Measurements from ENCODE around the gene LRRC38.

Gene LRRC38

GRCh38 chr1:13505020-13505419 is 8.8 kb downstream of the LRRC38 start:
- no peak for TF ChIP-seq TCF12 (IDR thresholded peaks at IDR 0.05; ENCODE audit: low read depth)
- TF ChIP-seq, protein P1, sequence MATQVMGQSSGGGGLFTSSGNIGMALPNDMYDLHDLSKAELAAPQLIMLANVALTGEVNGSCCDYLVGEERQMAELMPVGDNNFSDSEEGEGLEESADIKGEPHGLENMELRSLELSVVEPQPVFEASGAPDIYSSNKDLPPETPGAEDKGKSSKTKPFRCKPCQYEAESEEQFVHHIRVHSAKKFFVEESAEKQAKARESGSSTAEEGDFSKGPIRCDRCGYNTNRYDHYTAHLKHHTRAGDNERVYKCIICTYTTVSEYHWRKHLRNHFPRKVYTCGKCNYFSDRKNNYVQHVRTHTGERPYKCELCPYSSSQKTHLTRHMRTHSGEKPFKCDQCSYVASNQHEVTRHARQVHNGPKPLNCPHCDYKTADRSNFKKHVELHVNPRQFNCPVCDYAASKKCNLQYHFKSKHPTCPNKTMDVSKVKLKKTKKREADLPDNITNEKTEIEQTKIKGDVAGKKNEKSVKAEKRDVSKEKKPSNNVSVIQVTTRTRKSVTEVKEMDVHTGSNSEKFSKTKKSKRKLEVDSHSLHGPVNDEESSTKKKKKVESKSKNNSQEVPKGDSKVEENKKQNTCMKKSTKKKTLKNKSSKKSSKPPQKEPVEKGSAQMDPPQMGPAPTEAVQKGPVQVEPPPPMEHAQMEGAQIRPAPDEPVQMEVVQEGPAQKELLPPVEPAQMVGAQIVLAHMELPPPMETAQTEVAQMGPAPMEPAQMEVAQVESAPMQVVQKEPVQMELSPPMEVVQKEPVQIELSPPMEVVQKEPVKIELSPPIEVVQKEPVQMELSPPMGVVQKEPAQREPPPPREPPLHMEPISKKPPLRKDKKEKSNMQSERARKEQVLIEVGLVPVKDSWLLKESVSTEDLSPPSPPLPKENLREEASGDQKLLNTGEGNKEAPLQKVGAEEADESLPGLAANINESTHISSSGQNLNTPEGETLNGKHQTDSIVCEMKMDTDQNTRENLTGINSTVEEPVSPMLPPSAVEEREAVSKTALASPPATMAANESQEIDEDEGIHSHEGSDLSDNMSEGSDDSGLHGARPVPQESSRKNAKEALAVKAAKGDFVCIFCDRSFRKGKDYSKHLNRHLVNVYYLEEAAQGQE (IDR thresholded peaks at IDR 0.05; ENCODE audit: low read depth) = no peak
- TF ChIP-seq, protein P2, sequence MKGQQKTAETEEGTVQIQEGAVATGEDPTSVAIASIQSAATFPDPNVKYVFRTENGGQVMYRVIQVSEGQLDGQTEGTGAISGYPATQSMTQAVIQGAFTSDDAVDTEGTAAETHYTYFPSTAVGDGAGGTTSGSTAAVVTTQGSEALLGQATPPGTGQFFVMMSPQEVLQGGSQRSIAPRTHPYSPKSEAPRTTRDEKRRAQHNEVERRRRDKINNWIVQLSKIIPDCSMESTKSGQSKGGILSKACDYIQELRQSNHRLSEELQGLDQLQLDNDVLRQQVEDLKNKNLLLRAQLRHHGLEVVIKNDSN (IDR thresholded peaks at IDR 0.05) = no peak
- no peak for TF ChIP-seq RAD21 (IDR thresholded peaks at IDR 0.05; ENCODE audit: low read depth)
- TF ChIP-seq, protein P3, sequence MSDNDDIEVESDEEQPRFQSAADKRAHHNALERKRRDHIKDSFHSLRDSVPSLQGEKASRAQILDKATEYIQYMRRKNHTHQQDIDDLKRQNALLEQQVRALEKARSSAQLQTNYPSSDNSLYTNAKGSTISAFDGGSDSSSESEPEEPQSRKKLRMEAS (IDR thresholded peaks at IDR 0.05) = no peak
- TF ChIP-seq TEAD4 (IDR thresholded peaks at IDR 0.05) = no peak
- TF ChIP-seq EGR1 (IDR thresholded peaks at IDR 0.05) = no peak
- no peak for TF ChIP-seq CEBPB (IDR thresholded peaks at IDR 0.05)
- no peak for TF ChIP-seq CREB1 (IDR thresholded peaks at IDR 0.05; ENCODE audit: low read depth)
- no peak for TF ChIP-seq ZBTB7A (IDR thresholded peaks at IDR 0.05; ENCODE audit: low read depth)
- no peak for TF ChIP-seq FOXM1 (IDR thresholded peaks at IDR 0.05; ENCODE audit: borderline replicate concordance, low read depth)

DNA sequence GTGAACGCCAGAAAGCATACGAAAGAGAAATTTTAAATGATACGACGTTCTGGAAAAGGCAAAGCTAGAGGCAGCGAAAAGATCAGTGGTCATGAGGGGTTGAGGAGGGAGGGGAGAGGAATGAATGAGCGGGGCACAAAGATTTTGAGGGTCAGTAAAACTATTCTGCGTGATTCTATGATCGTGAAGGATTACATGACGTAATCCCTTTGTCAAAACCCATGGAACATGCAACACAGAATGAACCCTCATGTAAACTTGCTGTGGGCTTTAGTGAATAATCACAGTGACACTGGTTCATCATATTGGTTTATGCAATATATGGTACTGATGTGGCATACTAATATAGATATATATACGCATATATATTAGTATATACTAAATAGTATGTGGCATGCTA is 13.0 kb downstream of the LRRC38 start:
- no peak for TF ChIP-seq TAF1 (IDR thresholded peaks at IDR 0.05; ENCODE audit: low read depth)
- TF ChIP-seq RAD21 (IDR thresholded peaks at IDR 0.05; ENCODE audit: low read depth) = no peak
- TF ChIP-seq ZBTB7A (IDR thresholded peaks at IDR 0.05; ENCODE audit: low read depth) = no peak
- TF ChIP-seq EGR1 (IDR thresholded peaks at IDR 0.05) = no peak
- TF ChIP-seq, protein P1 (IDR thresholded peaks at IDR 0.05; ENCODE audit: low read depth) = no peak
- no peak for TF ChIP-seq NFIC (IDR thresholded peaks at IDR 0.05)
- TF ChIP-seq CREB1 (IDR thresholded peaks at IDR 0.05; ENCODE audit: low read depth) = no peak
- no peak for TF ChIP-seq FOXM1 (IDR thresholded peaks at IDR 0.05; ENCODE audit: borderline replicate concordance, low read depth)
- no peak for TF ChIP-seq TCF12 (IDR thresholded peaks at IDR 0.05; ENCODE audit: low read depth)

DNA sequence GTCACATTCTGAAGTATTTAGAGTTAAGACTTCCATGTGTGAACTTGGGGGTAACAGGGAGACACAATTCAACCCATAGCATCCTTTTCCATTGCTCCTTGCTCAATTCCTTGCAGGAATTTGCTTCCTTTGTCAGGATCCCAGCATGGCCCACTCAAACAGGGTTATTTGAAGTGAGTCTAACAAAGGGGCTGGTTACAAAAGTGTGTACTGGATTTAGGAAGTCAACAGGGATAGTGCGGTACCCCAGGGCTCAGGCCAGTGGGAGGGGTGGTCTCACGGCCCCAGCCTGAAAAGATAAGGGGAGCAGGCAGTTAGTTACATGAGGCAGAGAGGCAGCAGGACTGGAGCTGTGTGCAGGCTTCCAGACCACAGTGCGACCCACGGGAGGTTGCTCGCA is 14.4 kb downstream of the LRRC38 start:
- no peak for TF ChIP-seq NFIC (IDR thresholded peaks at IDR 0.05)
- TF ChIP-seq, protein P2 (IDR thresholded peaks at IDR 0.05) = no peak
- TF ChIP-seq RAD21 (IDR thresholded peaks at IDR 0.05; ENCODE audit: low read depth) = no peak
- TF ChIP-seq TEAD4 (IDR thresholded peaks at IDR 0.05) = no peak
- TF ChIP-seq TCF12 (IDR thresholded peaks at IDR 0.05; ENCODE audit: low read depth) = no peak
- TF ChIP-seq, protein P3 (IDR thresholded peaks at IDR 0.05) = no peak
- TF ChIP-seq CREB1 (IDR thresholded peaks at IDR 0.05; ENCODE audit: low read depth) = no peak
- TF ChIP-seq TAF1 (IDR thresholded peaks at IDR 0.05; ENCODE audit: low read depth) = no peak
- TF ChIP-seq, protein P1 (IDR thresholded peaks at IDR 0.05; ENCODE audit: low read depth) = no peak
- no peak for TF ChIP-seq YY1 (IDR thresholded peaks at IDR 0.05; ENCODE audit: low read depth)
- no peak for TF ChIP-seq CEBPB (IDR thresholded peaks at IDR 0.05)
- TF ChIP-seq ZBTB7A (IDR thresholded peaks at IDR 0.05; ENCODE audit: low read depth) = no peak
- TF ChIP-seq EGR1 (IDR thresholded peaks at IDR 0.05) = no peak
- TF ChIP-seq EP300 (IDR thresholded peaks at IDR 0.05; ENCODE audit: borderline replicate concordance) = no peak

DNA sequence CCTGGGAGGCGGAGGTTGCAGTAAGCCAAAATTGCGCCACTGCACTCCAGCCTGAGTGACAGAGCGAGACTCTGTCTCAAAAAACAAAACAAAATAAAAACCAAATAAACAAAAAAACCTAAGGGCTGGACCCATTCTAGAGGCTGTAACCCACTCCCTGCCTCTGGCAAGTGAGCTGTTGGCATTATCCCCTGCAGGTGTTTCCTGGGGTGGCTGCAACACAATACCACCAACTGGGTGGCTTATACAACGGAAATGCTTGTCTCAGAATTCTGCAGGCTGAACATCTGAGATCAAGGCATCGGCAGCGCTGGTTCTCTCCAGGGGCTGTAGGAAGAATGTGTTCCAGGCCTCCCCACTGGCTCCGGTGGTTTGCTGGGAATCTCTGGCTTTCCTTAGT is 15.2 kb downstream of the LRRC38 start:
- TF ChIP-seq EP300 (IDR thresholded peaks at IDR 0.05; ENCODE audit: borderline replicate concordance) = no peak

DNA sequence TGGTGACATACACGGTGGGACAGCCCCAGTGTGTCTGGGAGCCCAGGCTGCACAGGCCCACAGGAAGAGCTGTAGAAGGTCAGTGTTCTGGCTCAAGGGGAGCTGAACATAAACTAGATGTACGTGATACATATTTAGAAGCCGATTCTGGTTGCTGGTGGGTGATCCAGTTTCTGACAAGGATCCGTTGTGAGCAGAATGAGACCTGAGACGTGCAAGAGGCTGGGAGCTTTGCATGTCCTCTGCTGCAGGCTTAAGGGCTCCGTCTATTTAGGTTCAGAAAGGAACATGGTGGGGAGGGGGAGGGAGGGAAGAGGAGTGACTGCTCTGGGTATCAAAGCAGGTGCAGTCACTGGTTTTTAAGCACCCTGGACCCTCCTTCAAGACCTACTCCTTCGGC is 18.6 kb downstream of the LRRC38 start:
- TF ChIP-seq TAF1 (IDR thresholded peaks at IDR 0.05; ENCODE audit: low read depth) (no peak), RAD21 (IDR thresholded peaks at IDR 0.05; ENCODE audit: low read depth) (no peak), TCF12 (IDR thresholded peaks at IDR 0.05; ENCODE audit: low read depth) (no peak), EP300 (IDR thresholded peaks at IDR 0.05; ENCODE audit: borderline replicate concordance) (no peak), YY1 (IDR thresholded peaks at IDR 0.05; ENCODE audit: low read depth) (no peak), CEBPB (IDR thresholded peaks at IDR 0.05) (no peak), CREB1 (IDR thresholded peaks at IDR 0.05; ENCODE audit: low read depth) (no peak), ZBTB7A (IDR thresholded peaks at IDR 0.05; ENCODE audit: low read depth) (no peak), FOXM1 (IDR thresholded peaks at IDR 0.05; ENCODE audit: borderline replicate concordance, low read depth) (no peak), EGR1 (IDR thresholded peaks at IDR 0.05) (no peak), TEAD4 (IDR thresholded peaks at IDR 0.05) (no peak), NFIC (IDR thresholded peaks at IDR 0.05) (no peak)
- TF ChIP-seq, protein P1 (IDR thresholded peaks at IDR 0.05; ENCODE audit: low read depth) = no peak
- TF ChIP-seq, protein P3 (IDR thresholded peaks at IDR 0.05) = no peak
- TF ChIP-seq, protein P2 (IDR thresholded peaks at IDR 0.05) = no peak
